Subcutaneous abdominal adipose tissue (tissue), 5 donors: Measurements from ENCODE around the gene UNCX.
"Not testable (repeated sequence)": the region's sequence is repeated elsewhere in the genome, so short reads cannot be mapped to it uniquely, and the experiment has no call there.

ENCODE experiments used
- H3K27ac ChIP-seq: one replicate; pipeline ENCODE4 v1.7.0; 2013; ENCODE audit warnings: low read depth, mild to moderate bottlenecking, inconsistent platforms, low read length, moderate library complexity
- H3K27me3 ChIP-seq, 5 donors: one replicate each; pipeline ENCODE4 v1.7.0; 2013; ENCODE audit warnings: low read length in 5 of 5, inconsistent platforms in 1 of 5; ENCODE audit not compliant: control insufficient read depth in 5 of 5, insufficient read depth in 4 of 5
- H3K36me3 ChIP-seq, 5 donors: one replicate each; pipeline ENCODE4 v1.7.0; 2013; ENCODE audit warnings: low read length in 5 of 5; ENCODE audit not compliant: control insufficient read depth in 5 of 5, insufficient read depth in 5 of 5
- H3K4me1 ChIP-seq, 5 donors: one replicate each; pipeline ENCODE4 v1.7.0; 2013; ENCODE audit warnings: low read length in 5 of 5, mild to moderate bottlenecking in 3 of 5, moderate library complexity in 1 of 5; ENCODE audit not compliant: control insufficient read depth in 5 of 5, insufficient read depth in 5 of 5
- H3K4me3 ChIP-seq, 5 donors: one replicate each; pipeline ENCODE4 v1.7.0; 2013; ENCODE audit warnings: low read length in 5 of 5, low read depth in 1 of 5
- H3K9ac ChIP-seq, 5 donors: one replicate each; pipeline ENCODE4 v1.7.0; 2013; ENCODE audit warnings: low read length in 5 of 5, mild to moderate bottlenecking in 4 of 5, moderate library complexity in 3 of 5
- H3K9me3 ChIP-seq, 5 donors: one replicate each; pipeline ENCODE4 v1.7.0; 2013; ENCODE audit warnings: low read length in 5 of 5; ENCODE audit not compliant: control insufficient read depth in 5 of 5
- donor health status: healthy.
- donor health status: healthy.
- donor health status: healthy.
- donor health status: healthy.
- donor health status: healthy.

Gene UNCX

DNA sequence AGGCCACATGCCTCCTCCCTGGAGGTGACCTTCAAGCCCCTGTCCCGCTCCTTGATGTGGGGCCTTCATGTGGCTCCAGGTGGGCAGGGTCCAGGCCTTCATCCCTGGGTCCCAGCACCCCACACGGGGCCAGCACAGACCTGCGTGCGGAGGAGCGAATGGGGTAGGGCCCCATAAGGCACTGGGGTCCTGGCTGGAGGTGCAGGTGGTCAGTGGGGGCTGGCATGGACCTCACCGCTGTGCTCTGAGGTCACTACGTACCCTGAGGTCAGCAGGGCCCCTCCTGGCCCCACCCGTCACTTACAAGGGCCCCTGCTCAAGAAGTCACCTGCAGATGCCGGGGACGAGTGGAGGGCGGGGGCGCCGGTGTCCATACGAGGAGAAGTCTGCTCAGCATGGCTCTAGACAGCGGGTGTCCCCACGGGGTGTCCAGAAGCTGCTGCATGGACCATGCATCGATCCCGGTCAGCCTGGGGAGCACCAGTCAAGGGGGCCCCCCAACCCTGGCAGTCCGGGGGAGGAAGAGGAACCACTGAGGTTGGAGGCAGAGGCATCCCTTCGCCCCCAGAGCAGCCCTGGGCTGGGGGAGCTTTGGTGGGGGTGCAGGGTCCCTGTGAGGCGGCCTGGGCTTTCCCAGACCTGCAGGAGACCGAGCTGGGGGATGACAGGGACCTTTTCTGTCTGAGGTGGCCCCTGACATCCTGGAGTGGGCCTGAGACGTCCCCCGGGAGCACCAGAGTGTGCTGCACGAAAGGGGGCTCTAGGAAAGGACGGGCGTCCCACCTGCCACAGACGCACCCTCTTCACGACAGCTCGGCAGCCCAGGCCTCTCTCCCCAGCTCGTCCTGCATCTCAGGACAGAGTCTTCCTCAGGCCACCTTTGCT is 34.6 kb downstream of the UNCX start:
- Histone ChIP-seq H3K36me3 (no peaks in the 10 kb centered on the region), H3K27me3 (peaks cover 29 to 74% (median 54%) of the 10 kb centered on the region in 5 donors)

DNA sequence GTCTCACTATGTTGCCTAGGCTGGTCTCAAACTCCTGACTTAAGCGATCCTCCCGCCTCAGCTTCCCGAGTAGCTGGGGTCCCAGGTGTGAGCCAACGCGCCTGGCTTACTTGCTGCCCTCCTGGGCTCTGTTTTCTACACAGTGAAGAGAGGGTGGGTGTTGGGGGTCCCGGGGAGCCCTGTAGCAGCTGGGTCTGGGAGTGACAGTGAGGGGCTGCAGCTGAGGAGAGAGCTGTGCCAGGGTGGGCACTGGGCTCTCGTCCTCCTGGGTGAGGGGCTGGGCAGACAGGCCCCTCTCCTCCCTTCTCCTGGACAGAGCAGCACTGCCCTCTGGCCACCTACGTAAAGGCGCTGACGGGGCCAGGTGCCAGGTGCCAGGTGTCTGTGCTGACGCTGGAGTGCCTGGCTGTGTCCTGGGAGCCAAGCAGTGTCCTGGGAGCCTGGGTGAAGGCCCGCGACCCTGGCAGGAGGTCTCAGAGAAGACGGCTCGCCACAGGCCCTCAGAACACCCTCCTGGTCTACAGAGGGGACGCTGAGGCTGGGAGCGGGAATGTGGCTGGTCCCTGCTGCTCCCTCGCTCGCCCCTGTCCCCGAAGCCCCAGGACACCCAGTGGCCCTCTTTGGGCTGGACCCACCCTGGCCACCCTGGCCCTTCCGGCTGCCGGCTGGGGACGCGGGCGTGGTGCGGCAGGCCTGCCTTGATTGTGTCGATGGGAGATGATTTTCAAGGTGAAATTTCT is 35.6 kb downstream of the UNCX start:
- Histone ChIP-seq H3K4me1 (no peaks in the 10 kb centered on the region), H3K9me3 (peaks cover 0 to 6% (median 3%) of the 10 kb centered on the region in 5 donors), H3K27ac (no peak overlapping the region), H3K9ac (no peak overlapping the region), H3K4me3 (no peak overlapping the region), H3K27me3 (peaks cover 29 to 67% (median 54%) of the 10 kb centered on the region in 5 donors), H3K36me3 (no peaks in the 10 kb centered on the region)

More for the DNA sequence above, 34.6 kb downstream of the UNCX start:
- no peak overlapping the region for H3K4me3 ChIP-seq
- peaks cover 0 to 3% (median 3%) of the 10 kb centered on the region in 5 donors for H3K9me3 ChIP-seq
- no peaks in the 10 kb centered on the region for H3K4me1 ChIP-seq
- H3K27ac ChIP-seq: no peak overlapping the region
- no peak overlapping the region for H3K9ac ChIP-seq

DNA sequence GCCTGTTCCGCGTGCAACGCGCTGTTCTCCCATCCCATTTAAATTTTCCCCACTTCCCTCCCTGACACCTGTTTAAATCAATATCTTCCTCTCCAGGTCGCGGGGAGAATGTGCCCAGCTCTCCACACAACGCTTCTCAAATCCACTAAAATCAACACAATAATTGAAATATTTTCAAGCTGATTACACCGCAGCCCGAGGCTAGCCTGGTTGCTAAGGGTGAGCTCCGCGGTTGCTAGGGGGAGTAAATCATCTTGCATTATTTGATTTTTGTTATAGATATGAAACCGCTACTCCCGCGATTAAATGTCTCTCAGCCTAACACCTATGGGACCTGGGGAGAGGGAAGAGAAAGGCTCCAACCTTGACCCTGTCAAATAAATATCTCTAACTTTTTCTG is 36.2 kb downstream of the UNCX start:
- H3K9ac ChIP-seq: no peak overlapping the region
- no peaks in the 10 kb centered on the region for H3K36me3 ChIP-seq
- peaks cover 28 to 62% (median 54%) of the 10 kb centered on the region in 5 donors for H3K27me3 ChIP-seq
- H3K4me3 ChIP-seq: no peak overlapping the region
- H3K9me3 ChIP-seq: peaks cover 0 to 6% (median 3%) of the 10 kb centered on the region in 5 donors
- no peak overlapping the region for H3K27ac ChIP-seq
- no peaks in the 10 kb centered on the region for H3K4me1 ChIP-seq

DNA sequence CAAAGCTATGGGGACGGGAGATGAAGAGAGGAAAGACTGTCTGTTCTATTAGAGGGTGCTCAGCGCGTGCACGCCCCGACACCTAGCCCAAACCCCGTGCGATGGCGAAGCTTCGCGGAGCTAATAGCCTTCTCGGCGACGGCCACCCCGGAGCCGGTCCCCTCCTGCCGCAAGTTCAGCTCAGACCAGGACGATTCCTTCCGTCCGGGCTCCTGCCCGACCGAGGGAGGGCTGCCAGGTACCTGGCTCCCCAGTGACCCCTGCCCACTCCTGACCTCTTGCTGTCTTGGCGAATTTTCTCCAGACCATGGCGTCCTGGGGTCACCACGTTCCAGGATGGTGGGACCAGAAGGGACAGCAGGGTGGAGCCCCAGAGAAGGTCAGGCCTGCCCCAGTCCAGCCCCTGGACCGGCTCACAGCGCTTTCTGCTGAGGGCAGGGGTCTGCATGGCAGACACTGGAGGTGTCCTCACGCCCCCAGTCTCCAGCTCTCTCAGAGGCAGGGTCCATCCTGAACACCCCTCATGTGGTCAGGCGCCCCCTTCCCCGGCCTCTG is 36.7 kb downstream of the UNCX start:
- Histone ChIP-seq H3K4me3 (no peak overlapping the region), H3K9ac (no peak overlapping the region), H3K27ac (no peak overlapping the region), H3K36me3 (no peaks in the 10 kb centered on the region), H3K27me3 (peaks cover 28 to 58% (median 54%) of the 10 kb centered on the region in 5 donors), H3K9me3 (peaks cover 0 to 6% (median 3%) of the 10 kb centered on the region in 5 donors), H3K4me1 (no peaks in the 10 kb centered on the region)

DNA sequence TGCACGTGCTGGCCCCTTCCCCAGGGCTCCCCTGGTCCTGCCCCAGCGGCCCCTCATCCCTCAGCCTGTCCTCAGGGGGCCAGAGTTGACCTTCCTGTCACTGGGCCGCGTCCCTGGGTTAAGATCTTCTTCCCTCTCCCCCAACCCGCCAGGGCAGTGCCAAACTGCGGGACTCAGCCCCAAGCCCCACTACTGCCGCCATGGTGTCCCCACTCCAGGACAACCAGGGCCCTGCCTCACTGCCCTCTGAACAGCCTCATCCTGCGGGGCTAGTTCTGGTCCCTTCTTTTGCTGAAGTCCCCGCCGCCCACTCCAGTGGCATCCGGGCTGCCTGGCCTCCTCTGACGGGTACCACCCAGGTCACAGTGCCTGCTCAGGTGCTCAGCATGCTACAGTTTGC is 37.5 kb downstream of the UNCX start:
- Histone ChIP-seq H3K9ac (no peak overlapping the region), H3K4me1 (no peaks in the 10 kb centered on the region), H3K27me3 (peaks cover 32 to 56% (median 52%) of the 10 kb centered on the region in 5 donors), H3K9me3 (peaks cover 0 to 6% (median 3%) of the 10 kb centered on the region in 5 donors), H3K4me3 (no peak overlapping the region), H3K36me3 (no peaks in the 10 kb centered on the region), H3K27ac (no peak overlapping the region)

DNA sequence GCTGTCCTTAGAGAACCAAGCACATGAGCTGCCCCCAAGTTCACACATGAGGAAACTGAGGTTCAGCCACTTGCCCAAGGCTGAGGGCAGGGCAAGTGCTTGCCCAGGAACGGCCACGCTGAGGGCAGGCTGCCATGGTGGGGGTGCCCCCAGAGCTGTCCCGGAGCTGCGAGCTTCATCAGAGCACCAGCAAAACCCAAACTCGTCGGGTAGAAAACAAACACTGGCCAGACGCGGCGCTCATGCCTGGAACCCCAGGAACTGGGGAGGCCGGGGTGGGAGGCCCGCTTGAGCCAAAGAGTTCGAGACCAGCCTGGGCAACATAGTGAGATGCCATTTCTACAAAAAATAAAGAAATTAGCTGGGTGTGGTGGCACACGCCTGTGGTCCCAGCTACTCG is 38.4 kb downstream of the UNCX start:
- Histone ChIP-seq H3K4me3 (no peak overlapping the region), H3K36me3 (no peaks in the 10 kb centered on the region), H3K4me1 (no peaks in the 10 kb centered on the region), H3K9me3 (peaks cover 0 to 6% (median 3%) of the 10 kb centered on the region in 5 donors), H3K9ac (no peak overlapping the region), H3K27me3 (peaks cover 35 to 58% (median 49%) of the 10 kb centered on the region in 5 donors), H3K27ac (no peak overlapping the region)

DNA sequence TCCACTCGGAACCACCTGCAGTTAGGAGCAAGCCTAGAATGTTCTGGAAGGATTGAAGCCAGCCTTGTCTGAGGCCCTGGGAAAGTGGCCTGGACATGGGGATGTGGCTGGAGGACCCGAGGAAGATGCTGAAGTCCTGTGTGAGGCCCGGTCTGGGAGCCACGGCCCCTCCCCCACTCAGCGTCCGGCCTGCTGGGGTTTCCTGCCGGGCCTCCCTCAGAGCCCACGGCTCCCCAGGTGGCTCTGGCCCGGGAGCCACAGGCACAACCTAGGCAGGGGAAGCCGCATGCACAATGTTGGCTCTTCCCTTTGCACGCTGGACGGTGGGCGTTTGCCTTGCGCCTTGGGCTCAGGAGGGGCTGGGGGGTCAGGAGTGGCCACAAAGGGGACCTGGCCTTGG is 39.0 kb downstream of the UNCX start:
- Histone ChIP-seq H3K9me3 (peaks cover 0 to 6% (median 3%) of the 10 kb centered on the region in 5 donors), H3K4me3 (no peak overlapping the region), H3K27ac (no peak overlapping the region), H3K36me3 (no peaks in the 10 kb centered on the region), H3K27me3 (peaks cover 31 to 53% (median 46%) of the 10 kb centered on the region in 5 donors), H3K4me1 (no peaks in the 10 kb centered on the region), H3K9ac (no peak overlapping the region)

DNA sequence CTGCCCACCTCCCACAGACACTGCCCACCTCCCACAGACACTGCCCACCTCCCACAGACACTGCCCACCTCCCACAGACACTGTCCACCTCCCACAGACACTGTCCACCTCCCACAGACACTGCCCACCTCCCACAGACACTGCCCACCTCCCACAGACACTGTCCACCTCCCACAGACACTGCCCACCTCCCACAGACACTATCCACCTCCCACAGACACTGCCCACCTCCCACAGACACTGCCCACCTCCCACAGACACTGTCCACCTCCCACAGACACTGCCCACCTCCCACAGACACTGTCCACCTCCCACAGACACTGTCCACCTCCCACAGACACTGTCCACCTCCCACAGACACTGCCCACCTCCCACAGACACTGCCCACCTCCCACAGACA is 39.5 kb downstream of the UNCX start:
- Histone ChIP-seq H3K4me3 (peak overlapping the region in 1 of 5 donors; percentile 15), H3K27me3 (peaks cover 26 to 48% (median 42%) of the 10 kb centered on the region in 5 donors)
- not testable (repeated sequence) for H3K9me3 ChIP-seq, H3K4me1 ChIP-seq, H3K9ac ChIP-seq, H3K36me3 ChIP-seq, H3K27ac ChIP-seq

DNA sequence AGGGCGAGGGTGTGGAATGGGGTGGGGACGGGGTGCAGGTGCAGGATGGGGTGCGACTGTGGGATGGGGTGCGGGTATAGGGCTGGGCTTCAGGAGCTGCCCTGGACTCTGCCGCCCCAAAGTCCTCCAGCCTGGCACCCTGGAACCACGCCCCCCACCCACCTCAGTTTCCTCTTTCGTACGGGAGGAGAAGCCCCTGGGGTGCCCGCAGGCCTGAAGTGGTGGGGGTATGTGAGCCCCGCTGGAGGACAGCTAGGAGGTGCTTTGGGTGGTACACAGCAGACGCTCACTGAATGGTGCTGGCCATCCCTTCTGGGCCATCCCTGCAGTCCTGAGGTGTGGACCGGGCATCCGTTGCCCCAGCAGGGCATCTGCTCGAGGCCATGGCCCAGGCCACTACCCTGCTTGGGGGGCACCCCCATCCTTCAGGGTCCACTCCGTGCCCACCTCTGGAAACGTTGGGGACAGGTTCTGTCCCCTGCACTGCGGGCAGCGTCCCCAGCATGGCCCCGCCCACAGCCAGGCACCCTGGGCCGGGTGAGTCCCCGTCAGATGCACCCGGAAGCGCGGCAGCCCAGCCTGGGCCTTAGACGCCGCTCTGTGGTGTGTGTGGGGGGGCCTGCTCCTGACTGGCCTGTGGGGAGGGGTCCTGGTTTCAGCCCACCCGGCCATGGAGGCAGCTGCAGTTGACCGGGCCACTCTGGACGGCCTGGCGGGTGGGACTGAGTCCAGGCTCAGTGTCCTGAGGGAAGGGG is 41.6 kb downstream of the UNCX start:
- H3K27me3 ChIP-seq: peaks cover 26 to 43% (median 30%) of the 10 kb centered on the region in 5 donors
- H3K27ac ChIP-seq: no peak overlapping the region
- H3K9me3 ChIP-seq: peaks cover 0 to 7% (median 6%) of the 10 kb centered on the region in 5 donors
- no peaks in the 10 kb centered on the region for H3K4me1 ChIP-seq
- H3K4me3 ChIP-seq: no peak overlapping the region
- H3K9ac ChIP-seq: no peak overlapping the region
- no peaks in the 10 kb centered on the region for H3K36me3 ChIP-seq
